ENCODE measurements around the gene CPLX1. TPM values are rescaled to one million over a fixed set of nuclear protein-coding genes. Genes with fewer than 3 reads are reported as not detected.
"Not testable (repeated sequence)": the region's sequence is repeated elsewhere in the genome, so short reads cannot be mapped to it uniquely, and the experiment has no call there.

Gene CPLX1
- total RNA-seq, 2 donors from 2014 or later, result 0.85 to 1.2 TPM

- DNase-seq (ENCODE audit: low spot score), result no peak
- TF ChIP-seq CTCF (IDR thresholded peaks at IDR 0.05), result no peak
- Histone ChIP-seq H3K9me3 (peaks cover 60% of the 10 kb centered on the region), H3K4me3 (no peak overlapping the region), H3K4me1 (ENCODE audit: control insufficient read depth in 1 of 2, low read depth in 2 of 2) (no peaks in the 10 kb centered on the region), H3K27ac (no peak overlapping the region), H3K36me3 (peaks cover 51% of the 10 kb centered on the region), H3K27me3 (replicated peaks; ENCODE audit: insufficient read depth) (no peaks in the 10 kb centered on the region)
- no peak for ATAC-seq (ENCODE audit: insufficient number of reproducible peaks, low FRiP score, low read depth)
These were observed 65.3 kb downstream of the CPLX1 start for GRCh38 chr4:760616-761015.

GRCh38 chr4:759810-760209, 66.1 kb downstream of the CPLX1 start:
- not testable (repeated sequence) for ATAC-seq (ENCODE audit: insufficient number of reproducible peaks, low FRiP score, low read depth); DNase-seq (ENCODE audit: low spot score); H3K27ac ChIP-seq; H3K4me3 ChIP-seq; H3K4me1 ChIP-seq (ENCODE audit: control insufficient read depth in 1 of 2, low read depth in 2 of 2); H3K27me3 ChIP-seq (replicated peaks; ENCODE audit: insufficient read depth)
- Histone ChIP-seq H3K9me3 (peaks cover 52% of the 10 kb centered on the region), H3K36me3 (peaks cover 52% of the 10 kb centered on the region)

- ATAC-seq (ENCODE audit: insufficient number of reproducible peaks, low FRiP score, low read depth) (no peak), DNase-seq (ENCODE audit: low spot score) (no peak)
- Histone ChIP-seq H3K4me1 (ENCODE audit: control insufficient read depth in 1 of 2, low read depth in 2 of 2) (no peaks in the 10 kb centered on the region), H3K27ac (no peak overlapping the region), H3K9me3 (peaks cover 34% of the 10 kb centered on the region), H3K36me3 (peaks cover 56% of the 10 kb centered on the region), H3K4me3 (no peak overlapping the region), H3K27me3 (replicated peaks; ENCODE audit: insufficient read depth) (no peaks in the 10 kb centered on the region)
- no peak for TF ChIP-seq CTCF (IDR thresholded peaks at IDR 0.05)
These were observed 68.8 kb downstream of the CPLX1 start for GRCh38 chr4:757111-757510.

- H3K27me3 ChIP-seq (replicated peaks; ENCODE audit: insufficient read depth), result no peaks in the 10 kb centered on the region
- peaks cover 17% of the 10 kb centered on the region for H3K9me3 ChIP-seq
- H3K27ac ChIP-seq, result no peak overlapping the region
- TF ChIP-seq CTCF (IDR thresholded peaks at IDR 0.05), result no peak
- no peak for DNase-seq (ENCODE audit: low spot score)
- H3K36me3 ChIP-seq, result peaks cover 48% of the 10 kb centered on the region
- H3K4me3 ChIP-seq, result no peak overlapping the region
- no peak for ATAC-seq (ENCODE audit: insufficient number of reproducible peaks, low FRiP score, low read depth)
- H3K4me1 ChIP-seq (ENCODE audit: control insufficient read depth in 1 of 2, low read depth in 2 of 2), result no peaks in the 10 kb centered on the region
These were observed 71.5 kb downstream of the CPLX1 start for GRCh38 chr4:754221-755120.

- not testable (repeated sequence) for H3K27ac ChIP-seq; ATAC-seq (ENCODE audit: insufficient number of reproducible peaks, low FRiP score, low read depth); H3K27me3 ChIP-seq (replicated peaks; ENCODE audit: insufficient read depth); DNase-seq (ENCODE audit: low spot score); H3K4me1 ChIP-seq (ENCODE audit: control insufficient read depth in 1 of 2, low read depth in 2 of 2); H3K4me3 ChIP-seq
- peaks cover 55% of the 10 kb centered on the region for H3K36me3 ChIP-seq
- peaks cover 21% of the 10 kb centered on the region for H3K9me3 ChIP-seq
These were observed 72.7 kb downstream of the CPLX1 start for GRCh38 chr4:753186-753585.

- Histone ChIP-seq H3K36me3 (peaks cover 61% of the 10 kb centered on the region), H3K9me3 (peaks cover 16% of the 10 kb centered on the region), H3K4me1 (ENCODE audit: control insufficient read depth in 1 of 2, low read depth in 2 of 2) (no peaks in the 10 kb centered on the region), H3K4me3 (no peak overlapping the region), H3K27me3 (replicated peaks; ENCODE audit: insufficient read depth) (no peaks in the 10 kb centered on the region), H3K27ac (no peak overlapping the region)
- no peak for TF ChIP-seq CTCF (IDR thresholded peaks at IDR 0.05)
- no peak for ATAC-seq (ENCODE audit: insufficient number of reproducible peaks, low FRiP score, low read depth)
- no peak for DNase-seq (ENCODE audit: low spot score)
These were observed 73.6 kb downstream of the CPLX1 start for GRCh38 chr4:752196-752861.
